Tibial artery (tissue), 4 donors: Measurements from ENCODE around the gene ZNF497.

Experiments used
- DNase-seq, 2 donors: peaks; one replicate each; pipeline ENCODE4 v3.0.0-alpha.2; 2019
- H3K27ac ChIP-seq, 2 donors: fragments of 200-600 bp; sonication (generic) in 1 of 2; 1 replicate in 1 of 2; 2 replicates in 1 of 2; pipeline ENCODE4 v1.5.1; 2018 to 2019; ENCODE audit warnings: mild to moderate bottlenecking in 1 of 2
- H3K27me3 ChIP-seq, 2 donors: fragments of 200-600 bp; sonication (generic) in 1 of 2; one replicate each; pipeline versions ENCODE4 v1.5.1 to v1.6.0; 2016 to 2019
- H3K36me3 ChIP-seq, 3 donors: fragments of 200-600 bp; sonication (generic) in 2 of 3; one replicate each; pipeline ENCODE4 v1.5.1; 2016 to 2019; ENCODE audit warnings: mild to moderate bottlenecking in 2 of 3
- H3K4me1 ChIP-seq, 4 donors: fragments of 200-600 bp; sonication (generic) in 2 of 4; 1 replicate in 3 of 4; 2 replicates in 1 of 4; pipeline ENCODE4 v1.5.1; 2016 to 2019
- H3K4me3 ChIP-seq, 2 donors: fragments of 200-600 bp; sonication (generic) in 1 of 2; 1 replicate in 1 of 2; 2 replicates in 1 of 2; pipeline ENCODE4 v1.5.1; 2018 to 2019; ENCODE audit warnings: mild to moderate bottlenecking in 2 of 2
- H3K9me3 ChIP-seq, 3 donors: fragments of 200-600 bp; sonication (generic) in 1 of 3; one replicate each; pipeline ENCODE4 v1.5.1; 2016 to 2019
- intact Hi-C: fragments of 100-400 bp; cut with DNase I; formaldehyde crosslinking; loops from one replicate; pipeline ENCODE4 v1.15.0; 2023; ENCODE audit warnings: low total_unique reads
- TF ChIP-seq, protein P1 (sequence below), 2 experiments: fragments of 200-600 bp in 1 of 2; fragments of 450-650 bp in 1 of 2; IDR thresholded peaks; one replicate each; pipeline ENCODE4 v1.5.1; 2017 to 2019; ENCODE audit warnings: antibody characterized with exemption in 2 of 2, mild to moderate bottlenecking in 1 of 2, moderate library complexity in 1 of 2

Gene ZNF497

DNA sequence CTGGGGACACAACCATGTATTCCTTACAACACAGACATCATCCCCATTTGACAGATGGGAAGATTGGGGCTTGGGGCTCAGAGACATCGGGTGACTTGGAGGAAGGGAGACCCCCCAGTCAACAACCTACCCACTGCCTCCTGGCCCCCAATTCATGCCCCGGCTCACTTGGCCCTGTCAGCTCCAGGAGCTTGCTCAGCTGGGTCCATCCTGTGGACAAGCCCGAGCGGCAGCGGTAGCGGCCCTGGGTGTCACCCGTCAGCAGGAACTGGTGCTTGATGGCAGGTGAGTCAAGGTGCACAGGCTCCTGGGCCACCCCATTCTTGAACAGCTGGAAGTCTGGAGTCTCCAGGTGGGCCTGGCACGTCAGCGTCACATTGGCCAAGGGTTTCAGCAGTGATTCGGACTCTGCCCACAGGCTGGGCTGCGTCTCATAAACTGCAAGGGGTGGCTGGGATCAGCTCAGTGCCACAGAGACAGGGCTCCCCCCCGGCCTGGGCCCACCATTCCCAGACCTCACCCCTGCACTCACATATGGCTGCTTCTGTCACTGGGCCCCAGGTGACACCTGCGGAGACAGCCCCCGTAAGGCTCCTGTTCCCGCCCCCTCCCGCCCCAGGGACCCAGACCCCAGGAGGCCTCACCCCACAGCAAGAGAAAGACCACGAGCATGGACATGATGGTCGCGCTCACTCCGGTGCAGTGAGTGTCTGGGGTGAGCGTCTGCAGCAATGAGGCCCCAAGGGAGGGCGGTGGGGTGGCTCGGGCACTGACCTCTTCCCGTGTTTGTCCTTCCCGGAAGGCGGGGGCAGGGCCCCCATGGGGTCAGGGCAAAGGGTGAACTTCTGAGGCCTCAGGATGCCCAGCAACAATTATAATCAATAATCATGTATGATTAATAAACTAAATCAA, 9.5 kb downstream of the ZNF497 start, which contains the start of gene A1BG:
Gene A1BG, minus strand, starts transcription at position 733 of the 912 bp plus-strand sequence. Its CDS starts 55 bp downstream, at position 678.
- intact Hi-C loops: no loop called here
- TF ChIP-seq, protein P1, sequence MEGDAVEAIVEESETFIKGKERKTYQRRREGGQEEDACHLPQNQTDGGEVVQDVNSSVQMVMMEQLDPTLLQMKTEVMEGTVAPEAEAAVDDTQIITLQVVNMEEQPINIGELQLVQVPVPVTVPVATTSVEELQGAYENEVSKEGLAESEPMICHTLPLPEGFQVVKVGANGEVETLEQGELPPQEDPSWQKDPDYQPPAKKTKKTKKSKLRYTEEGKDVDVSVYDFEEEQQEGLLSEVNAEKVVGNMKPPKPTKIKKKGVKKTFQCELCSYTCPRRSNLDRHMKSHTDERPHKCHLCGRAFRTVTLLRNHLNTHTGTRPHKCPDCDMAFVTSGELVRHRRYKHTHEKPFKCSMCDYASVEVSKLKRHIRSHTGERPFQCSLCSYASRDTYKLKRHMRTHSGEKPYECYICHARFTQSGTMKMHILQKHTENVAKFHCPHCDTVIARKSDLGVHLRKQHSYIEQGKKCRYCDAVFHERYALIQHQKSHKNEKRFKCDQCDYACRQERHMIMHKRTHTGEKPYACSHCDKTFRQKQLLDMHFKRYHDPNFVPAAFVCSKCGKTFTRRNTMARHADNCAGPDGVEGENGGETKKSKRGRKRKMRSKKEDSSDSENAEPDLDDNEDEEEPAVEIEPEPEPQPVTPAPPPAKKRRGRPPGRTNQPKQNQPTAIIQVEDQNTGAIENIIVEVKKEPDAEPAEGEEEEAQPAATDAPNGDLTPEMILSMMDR (IDR thresholded peaks at IDR 0.05): no peak
- H3K36me3 ChIP-seq: peaks cover 0 to 27% (median 3%) of the 10 kb centered on the region in 3 donors
- peaks cover 0 to 43% (median 21%) of the 10 kb centered on the region in 4 donors for H3K4me1 ChIP-seq
- no peak for DNase-seq
- H3K4me3 ChIP-seq: no peak within 1 kb of the TSS
- H3K9me3 ChIP-seq: no peaks in the 10 kb centered on the region
- H3K27ac ChIP-seq: no peak within 1 kb of the TSS
- H3K27me3 ChIP-seq: peaks cover 0 to 31% of the 10 kb centered on the region in 2 donors

DNA sequence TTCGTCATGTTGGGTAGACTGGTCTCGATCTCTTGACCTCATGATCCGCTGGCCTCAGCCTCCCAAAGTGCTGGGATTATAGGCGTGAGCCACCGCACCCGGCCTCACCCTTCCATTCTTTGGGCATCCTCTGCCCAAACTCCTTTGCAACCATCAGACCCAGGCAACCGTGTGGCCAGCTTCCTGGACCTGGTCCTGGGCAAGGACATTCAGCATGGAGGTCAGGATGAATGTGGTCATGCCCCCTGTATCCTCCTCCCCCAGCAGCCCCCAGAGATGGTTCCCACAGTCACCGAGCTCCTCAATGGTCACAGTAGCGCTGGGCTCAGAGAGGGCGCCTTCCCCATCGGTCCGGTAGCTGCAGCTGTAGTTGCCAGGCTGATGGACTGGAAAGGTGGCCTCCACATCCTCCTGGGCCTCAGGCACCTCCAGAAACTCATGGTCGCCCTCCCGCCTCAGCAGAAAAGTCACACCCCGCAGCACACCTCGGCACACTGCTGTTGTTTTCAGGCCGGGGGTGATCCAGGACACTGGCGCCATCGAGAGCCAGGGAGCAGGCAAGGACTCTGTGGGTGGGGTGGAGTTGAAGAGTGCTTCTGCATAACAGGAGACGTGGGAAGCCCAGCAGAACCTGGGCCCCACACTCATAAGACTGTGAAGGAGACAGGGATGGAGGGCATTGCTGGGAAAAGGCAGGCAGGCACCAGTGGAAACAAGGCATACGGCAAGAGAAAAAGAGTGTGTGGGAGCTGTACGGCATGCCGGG, 10.4 kb downstream of the ZNF497 start:
- intact Hi-C loops: no loop called here
- TF ChIP-seq, protein P1 (IDR thresholded peaks at IDR 0.05): no peak
- Histone ChIP-seq H3K27me3 (peaks cover 0 to 23% of the 10 kb centered on the region in 2 donors), H3K27ac (no peak overlapping the region), H3K4me3 (no peak overlapping the region), H3K4me1 (peaks cover 0 to 37% (median 18%) of the 10 kb centered on the region in 4 donors), H3K9me3 (no peaks in the 10 kb centered on the region), H3K36me3 (peaks cover 0 to 27% (median 3%) of the 10 kb centered on the region in 3 donors)
- DNase-seq: no peak

DNA sequence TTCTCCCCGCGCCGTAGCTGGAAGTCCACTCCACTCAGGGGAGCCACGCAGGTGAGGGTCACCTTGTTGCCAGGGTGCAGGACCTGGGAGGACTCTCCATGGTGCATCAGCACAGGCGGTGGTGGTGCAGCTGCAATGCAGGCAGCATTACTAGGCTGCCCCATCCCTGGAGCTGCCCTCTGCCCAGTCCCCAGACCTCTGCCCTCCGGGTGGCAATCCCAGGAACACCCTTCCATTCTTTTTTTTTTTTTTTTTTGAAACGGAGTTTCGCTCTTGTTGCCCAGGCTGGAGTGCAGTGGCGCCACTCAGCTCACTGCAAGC, 11.0 kb downstream of the ZNF497 start:
- no peak overlapping the region for H3K27ac ChIP-seq
- H3K4me1 ChIP-seq: peaks cover 0 to 32% (median 15%) of the 10 kb centered on the region in 4 donors
- H3K4me3 ChIP-seq: no peak overlapping the region
- peaks cover 0 to 27% (median 3%) of the 10 kb centered on the region in 3 donors for H3K36me3 ChIP-seq
- H3K9me3 ChIP-seq: no peaks in the 10 kb centered on the region
- TF ChIP-seq, protein P1 (IDR thresholded peaks at IDR 0.05): no peak
- intact Hi-C loops: no loop called here
- peaks cover 0 to 16% of the 10 kb centered on the region in 2 donors for H3K27me3 ChIP-seq
- no peak for DNase-seq

DNA sequence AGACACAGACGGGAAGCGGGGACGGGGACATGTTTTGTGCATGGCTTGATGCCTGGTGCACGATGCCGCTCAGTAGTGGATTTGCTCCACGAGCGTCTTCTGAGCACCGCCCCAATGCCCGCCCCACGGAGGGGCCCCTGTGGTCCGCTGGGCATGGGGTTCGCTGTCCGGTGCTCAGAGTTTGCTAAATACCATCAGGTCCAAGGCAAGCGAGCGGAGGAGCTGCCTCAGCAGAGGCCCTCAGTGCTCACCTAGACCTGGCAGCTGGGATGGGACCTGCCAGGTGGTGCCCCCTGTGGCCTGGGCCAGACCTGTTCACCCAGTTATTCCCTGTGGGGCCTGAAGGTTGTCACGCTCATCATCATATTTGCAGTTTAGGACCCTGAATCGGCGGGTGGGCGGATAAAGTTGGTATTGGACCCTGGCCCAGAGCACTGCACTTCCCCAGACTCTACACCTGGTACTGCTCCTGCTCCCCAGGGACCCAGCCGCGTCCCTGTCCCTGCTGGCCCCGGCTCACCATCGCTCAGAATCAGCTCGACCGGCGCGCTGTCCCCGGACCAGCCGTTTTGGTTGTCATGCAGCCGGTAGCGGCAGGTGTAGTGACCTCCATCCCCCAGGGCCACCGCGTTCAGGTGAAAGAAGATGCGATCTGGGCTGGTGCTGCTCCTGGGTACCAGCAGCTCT, 11.5 kb downstream of the ZNF497 start:
- H3K27me3 ChIP-seq: peaks cover 0 to 11% of the 10 kb centered on the region in 2 donors
- H3K4me3 ChIP-seq: no peak overlapping the region
- H3K36me3 ChIP-seq: peaks cover 0 to 27% (median 3%) of the 10 kb centered on the region in 3 donors
- no peak overlapping the region for H3K27ac ChIP-seq
- no peak for DNase-seq
- TF ChIP-seq, protein P1 (IDR thresholded peaks at IDR 0.05): no peak
- H3K4me1 ChIP-seq: peaks cover 0 to 32% (median 11%) of the 10 kb centered on the region in 4 donors
- no peaks in the 10 kb centered on the region for H3K9me3 ChIP-seq
- intact Hi-C loops: no loop called here
